ENCODE results near the gene GJC1. TPM values are rescaled to one million over a fixed set of nuclear protein-coding genes. Genes with fewer than 3 reads are reported as not detected.

The GJC1 gene
- total and polyA plus RNA-seq, 2 donors (not counting 1 experiment from before 2014, with no cell fraction given): 33.9 to 97.3 TPM

- Histone ChIP-seq H3K79me2 (ENCODE audit: control insufficient read depth, insufficient read depth, low read length) (no peaks in the 10 kb centered on the region), H2AFZ (ENCODE audit: low read length) (no peak overlapping the region), H3K4me3 (replicated peaks in 1 of 4; ENCODE audit: control extremely low read depth in 1 of 4, insufficient read depth in 1 of 4, low read depth in 3 of 4, low read length in 4 of 4) (no peak overlapping the region), H3K4me1 (ENCODE audit: control insufficient read depth, extremely low read depth, insufficient read depth, low read length) (no peaks in the 10 kb centered on the region), H3K27me3 (ENCODE audit: control insufficient read depth, insufficient read depth, low read length) (peaks cover 3% of the 10 kb centered on the region), H3K4me2 (ENCODE audit: extremely low read depth, insufficient read depth, low read length) (no peak overlapping the region), H3K9me3 (ENCODE audit: control insufficient read depth, insufficient read depth, low read depth, low read length) (no peaks in the 10 kb centered on the region), H3K9ac (ENCODE audit: insufficient read depth, low read length) (no peak overlapping the region), H3K27ac (ENCODE audit: insufficient read depth, low read length) (no peak overlapping the region), H3K36me3 (ENCODE audit: control insufficient read depth, insufficient read depth, low read length) (no peaks in the 10 kb centered on the region), H4K20me1 (ENCODE audit: control insufficient read depth, extremely low read depth, insufficient read depth, low read length) (no peaks in the 10 kb centered on the region)
- DNase-seq (ENCODE audit: low read depth in 2 of 2): no peak
- TF ChIP-seq EZH2 (IDR thresholded peaks at IDR 0.05; ENCODE audit: low read length, missing control alignments): no peak
- TF ChIP-seq CTCF (conservative IDR thresholded peaks at IDR 0.05 in 1 of 2, IDR thresholded peaks at IDR 0.05 in 1 of 2; ENCODE audit: low read depth in 1 of 2, low read length in 2 of 2): no peak
Observed at GRCh38 chr17:44768505-44769142, 61.5 kb downstream of the GJC1 start.

- peaks cover 3% of the 10 kb centered on the region for H3K27me3 ChIP-seq (ENCODE audit: control insufficient read depth, insufficient read depth, low read length)
- TF ChIP-seq EZH2 (IDR thresholded peaks at IDR 0.05; ENCODE audit: low read length, missing control alignments) (no peak), CTCF (conservative IDR thresholded peaks at IDR 0.05 in 1 of 2, IDR thresholded peaks at IDR 0.05 in 1 of 2; ENCODE audit: low read depth in 1 of 2, low read length in 2 of 2) (no peak)
- H3K27ac ChIP-seq (ENCODE audit: insufficient read depth, low read length): no peak overlapping the region
- H3K4me3 ChIP-seq (replicated peaks in 1 of 4; ENCODE audit: control extremely low read depth in 1 of 4, insufficient read depth in 1 of 4, low read depth in 3 of 4, low read length in 4 of 4): no peak overlapping the region
- no peaks in the 10 kb centered on the region for H3K4me1 ChIP-seq (ENCODE audit: control insufficient read depth, extremely low read depth, insufficient read depth, low read length)
- H3K4me2 ChIP-seq (ENCODE audit: extremely low read depth, insufficient read depth, low read length): no peak overlapping the region
- H2AFZ ChIP-seq (ENCODE audit: low read length): no peak overlapping the region
- no peaks in the 10 kb centered on the region for H3K36me3 ChIP-seq (ENCODE audit: control insufficient read depth, insufficient read depth, low read length)
- H3K9ac ChIP-seq (ENCODE audit: insufficient read depth, low read length): no peak overlapping the region
- no peak for DNase-seq (ENCODE audit: low read depth in 2 of 2)
- no peaks in the 10 kb centered on the region for H4K20me1 ChIP-seq (ENCODE audit: control insufficient read depth, extremely low read depth, insufficient read depth, low read length)
- H3K9me3 ChIP-seq (ENCODE audit: control insufficient read depth, insufficient read depth, low read depth, low read length): no peaks in the 10 kb centered on the region
- H3K79me2 ChIP-seq (ENCODE audit: control insufficient read depth, insufficient read depth, low read length): no peaks in the 10 kb centered on the region
Observed at GRCh38 chr17:44767493-44767892, 62.6 kb downstream of the GJC1 start.

- Histone ChIP-seq H3K9ac (ENCODE audit: insufficient read depth, low read length) (no peak overlapping the region), H3K36me3 (ENCODE audit: control insufficient read depth, insufficient read depth, low read length) (no peaks in the 10 kb centered on the region), H3K4me3 (replicated peaks in 1 of 4; ENCODE audit: control extremely low read depth in 1 of 4, insufficient read depth in 1 of 4, low read depth in 3 of 4, low read length in 4 of 4) (no peak overlapping the region), H3K27ac (ENCODE audit: insufficient read depth, low read length) (no peak overlapping the region), H2AFZ (ENCODE audit: low read length) (no peak overlapping the region), H3K4me2 (ENCODE audit: extremely low read depth, insufficient read depth, low read length) (no peak overlapping the region), H3K79me2 (ENCODE audit: control insufficient read depth, insufficient read depth, low read length) (no peaks in the 10 kb centered on the region), H3K4me1 (ENCODE audit: control insufficient read depth, extremely low read depth, insufficient read depth, low read length) (no peaks in the 10 kb centered on the region), H3K27me3 (ENCODE audit: control insufficient read depth, insufficient read depth, low read length) (peaks cover 3% of the 10 kb centered on the region), H3K9me3 (ENCODE audit: control insufficient read depth, insufficient read depth, low read depth, low read length) (no peaks in the 10 kb centered on the region), H4K20me1 (ENCODE audit: control insufficient read depth, extremely low read depth, insufficient read depth, low read length) (no peaks in the 10 kb centered on the region)
- no peak for DNase-seq (ENCODE audit: low read depth in 2 of 2)
- TF ChIP-seq CTCF (conservative IDR thresholded peaks at IDR 0.05 in 1 of 2, IDR thresholded peaks at IDR 0.05 in 1 of 2; ENCODE audit: low read depth in 1 of 2, low read length in 2 of 2) (no peak), EZH2 (IDR thresholded peaks at IDR 0.05; ENCODE audit: low read length, missing control alignments) (no peak)
Observed at GRCh38 chr17:44766409-44767038, 63.6 kb downstream of the GJC1 start.
